NCI-H345 treated with DMSO at 0.1 percent for 48 hours (cell line): Measurements from ENCODE around the gene EVC.
"Not testable (repeated sequence)": the region's sequence is repeated elsewhere in the genome, so short reads cannot be mapped to it uniquely, and the experiment has no call there.

ENCODE experiments used
- DNase-seq: peaks from one replicate; lab custom pipeline; 2025; ENCODE audit not compliant: unreplicated experiment; lab: John Stamatoyannopoulos, UW

Gene EVC

GRCh38 chr4:5836943-5837342, 125.9 kb downstream of the EVC start:
- no peak for DNase-seq

- not testable (repeated sequence) for DNase-seq
These were observed 126.5 kb downstream of the EVC start for GRCh38 chr4:5837483-5837882.

DNA sequence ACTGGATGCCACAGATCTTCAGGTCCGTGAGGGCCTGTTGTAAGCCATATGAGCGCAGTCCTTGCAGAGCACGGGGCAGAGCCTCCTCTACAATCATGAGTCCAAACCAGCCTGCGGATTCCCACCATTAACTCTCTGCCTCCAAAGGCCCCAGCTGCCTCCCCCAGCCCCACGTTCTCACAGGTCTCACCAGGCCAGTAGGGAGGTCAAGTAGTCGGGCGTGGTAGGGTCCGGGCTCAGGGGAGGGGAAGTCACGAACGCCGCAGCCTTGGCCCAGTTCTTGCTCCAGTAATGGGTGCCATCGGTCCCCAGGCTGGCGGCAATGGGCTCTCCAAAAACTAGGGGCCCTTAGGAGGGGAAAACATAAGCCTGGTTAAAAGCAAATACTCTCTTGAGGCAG, 128.3 kb downstream of the EVC start:
- DNase-seq, result no peak

- no peak for DNase-seq
These were observed 129.0 kb downstream of the EVC start for GRCh38 chr4:5839751-5840674.

DNA sequence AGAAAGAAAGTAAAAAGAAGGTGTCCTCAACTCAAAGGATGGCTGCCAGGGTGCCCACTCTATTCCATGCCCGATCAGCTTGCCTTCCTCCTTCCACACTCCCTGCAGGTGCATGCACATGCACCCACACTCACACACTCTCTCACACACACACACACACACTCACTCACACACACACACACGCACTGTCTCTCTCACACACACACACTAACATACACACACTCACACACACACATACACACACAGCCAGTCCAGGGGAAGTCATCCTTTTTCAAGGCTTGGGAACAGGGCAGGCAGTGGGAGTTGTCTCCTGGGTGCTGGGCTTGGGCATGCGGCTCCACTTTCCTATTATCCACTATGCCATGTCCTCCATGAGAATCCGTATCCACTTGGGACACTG, 131.5 kb downstream of the EVC start:
- DNase-seq, result no peak

DNA sequence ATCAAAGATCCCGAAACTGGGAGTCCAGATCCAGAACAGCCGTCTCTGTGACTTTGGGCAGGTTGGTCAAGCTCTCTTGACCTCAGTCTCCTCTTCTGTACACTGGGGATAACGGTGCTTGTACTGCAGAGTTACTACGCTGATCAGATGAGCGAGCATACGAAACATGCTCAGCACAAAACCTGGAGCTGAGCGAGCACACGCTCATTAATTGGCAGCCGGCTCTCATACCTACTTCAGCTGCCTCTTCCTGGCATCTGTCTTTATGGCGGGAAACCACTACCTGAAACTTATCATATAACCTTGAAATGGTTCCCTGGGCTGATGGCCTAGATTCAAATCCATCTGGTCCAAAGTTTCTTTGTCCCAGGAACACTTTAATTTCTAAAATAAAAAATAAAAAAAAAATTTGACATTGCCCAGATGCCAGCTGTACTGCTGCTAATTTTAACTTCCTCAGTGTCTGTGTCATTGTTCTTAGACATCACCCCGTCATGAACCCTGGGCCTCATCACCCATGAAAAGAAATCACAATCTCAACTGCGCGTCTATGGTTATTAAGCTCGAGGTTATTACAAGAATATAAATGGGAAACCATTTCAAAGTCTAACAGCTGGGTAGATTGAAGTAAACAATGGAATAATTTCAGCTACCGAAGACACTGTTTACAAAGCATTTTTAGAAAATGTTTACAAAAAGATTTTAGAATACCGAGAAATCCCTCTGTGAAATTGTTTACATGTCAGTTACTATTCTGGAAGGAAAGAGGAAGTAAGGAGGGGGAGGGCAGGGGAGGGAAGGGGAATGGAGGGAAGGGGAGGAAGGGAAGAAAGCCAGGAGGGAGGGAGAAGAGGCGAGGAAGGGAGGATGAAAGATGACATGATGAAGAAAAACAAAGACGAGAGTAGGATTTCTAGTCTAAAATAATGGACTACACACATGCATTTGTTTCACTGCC, 132.9 kb downstream of the EVC start:
- no peak for DNase-seq

DNA sequence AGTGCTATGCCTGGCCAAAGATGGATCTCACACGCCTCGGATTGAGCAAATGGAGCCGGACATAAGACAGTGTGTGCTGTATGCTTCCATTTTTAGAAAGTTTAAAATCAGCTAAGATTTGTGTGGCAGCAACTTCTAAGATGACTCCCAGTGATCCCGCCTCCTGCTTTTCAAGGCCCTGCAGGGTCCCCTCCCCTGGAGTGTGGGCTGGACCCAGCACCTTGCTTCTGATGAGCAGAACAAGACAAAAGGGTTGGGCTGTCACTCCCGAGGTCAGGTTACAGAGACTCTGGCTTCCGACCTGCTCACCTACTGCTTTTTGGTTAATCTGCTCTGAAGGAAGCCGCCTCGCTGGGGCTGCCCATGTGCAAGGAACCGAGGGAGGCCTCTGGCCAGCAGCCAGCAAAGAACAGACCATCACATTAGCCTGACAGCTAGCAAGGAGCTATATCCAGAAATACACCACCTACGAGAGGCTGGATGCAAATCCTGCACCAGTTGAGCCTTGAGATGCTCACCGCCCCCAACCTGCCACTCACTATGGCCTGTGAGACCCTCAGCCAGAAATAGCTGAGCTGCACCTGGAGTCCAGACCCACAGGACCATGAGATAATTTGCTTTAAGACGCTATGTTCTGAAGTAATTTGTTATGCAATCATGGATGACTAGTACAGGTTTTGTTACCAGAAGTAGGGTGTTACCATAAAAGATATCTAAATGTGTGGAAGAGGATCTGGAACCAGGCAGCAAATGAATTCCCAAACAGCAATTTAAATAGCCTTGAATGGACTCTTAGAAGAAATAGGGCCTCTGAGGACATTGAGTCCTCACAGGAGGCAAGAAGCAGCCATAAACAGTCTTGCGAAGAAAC, 134.3 kb downstream of the EVC start:
- no peak for DNase-seq

DNA sequence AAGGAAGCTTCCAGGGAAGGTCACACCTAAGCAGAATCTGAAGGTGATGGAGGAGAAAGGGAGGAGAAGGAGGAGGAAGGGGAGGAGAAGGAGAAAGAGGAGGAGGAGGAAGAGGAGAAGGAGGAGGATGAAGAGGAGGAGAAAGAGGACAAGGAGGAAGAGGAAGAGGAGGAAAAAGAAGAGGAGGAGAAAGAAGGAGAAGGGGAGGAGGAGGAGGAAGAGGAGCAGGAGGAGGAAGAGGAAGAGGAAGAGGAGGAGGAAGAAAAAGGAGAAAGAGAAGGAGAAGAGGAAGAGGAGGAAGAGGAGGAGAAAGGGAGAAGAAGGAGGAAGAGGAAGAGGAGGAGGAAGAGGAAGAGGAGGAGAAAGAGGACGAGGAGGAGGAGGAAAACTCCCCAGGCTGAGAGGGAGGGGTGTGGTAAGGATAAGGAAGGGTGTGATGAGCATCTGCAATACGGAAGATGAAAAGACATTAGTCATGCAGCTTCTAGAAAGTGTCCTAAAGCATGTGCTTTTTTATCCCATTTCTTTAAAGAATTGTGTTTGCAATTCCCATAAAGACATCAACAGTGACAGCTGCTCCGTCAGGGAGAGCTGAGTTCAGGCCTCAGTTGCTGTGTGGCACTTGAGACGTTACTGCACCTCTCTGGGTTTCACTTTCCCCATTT, 140.8 kb downstream of the EVC start:
- DNase-seq, result no peak

- DNase-seq, result no peak
These were observed 141.7 kb downstream of the EVC start for GRCh38 chr4:5852523-5853202.

- no peak for DNase-seq
These were observed 143.9 kb downstream of the EVC start for GRCh38 chr4:5854929-5855328.

- DNase-seq, result not testable (repeated sequence)
These were observed 145.4 kb downstream of the EVC start for GRCh38 chr4:5856362-5856761.

DNA sequence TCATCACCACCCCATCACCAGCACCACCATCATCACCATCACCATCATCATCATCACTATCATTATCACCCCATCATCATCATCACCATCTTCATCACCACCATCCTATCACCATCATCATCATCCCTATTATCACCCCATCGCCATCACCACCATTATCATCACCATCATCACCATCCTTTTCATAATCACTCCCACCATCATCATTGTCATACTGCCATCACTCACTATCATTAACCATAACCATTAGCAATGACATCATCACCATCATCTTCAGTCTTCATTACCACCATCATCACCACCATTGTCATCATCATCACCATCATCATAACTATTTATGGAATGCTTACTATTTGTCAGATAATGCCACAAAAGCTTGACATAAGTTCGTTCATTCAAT, 146.2 kb downstream of the EVC start:
- DNase-seq, result no peak

DNA sequence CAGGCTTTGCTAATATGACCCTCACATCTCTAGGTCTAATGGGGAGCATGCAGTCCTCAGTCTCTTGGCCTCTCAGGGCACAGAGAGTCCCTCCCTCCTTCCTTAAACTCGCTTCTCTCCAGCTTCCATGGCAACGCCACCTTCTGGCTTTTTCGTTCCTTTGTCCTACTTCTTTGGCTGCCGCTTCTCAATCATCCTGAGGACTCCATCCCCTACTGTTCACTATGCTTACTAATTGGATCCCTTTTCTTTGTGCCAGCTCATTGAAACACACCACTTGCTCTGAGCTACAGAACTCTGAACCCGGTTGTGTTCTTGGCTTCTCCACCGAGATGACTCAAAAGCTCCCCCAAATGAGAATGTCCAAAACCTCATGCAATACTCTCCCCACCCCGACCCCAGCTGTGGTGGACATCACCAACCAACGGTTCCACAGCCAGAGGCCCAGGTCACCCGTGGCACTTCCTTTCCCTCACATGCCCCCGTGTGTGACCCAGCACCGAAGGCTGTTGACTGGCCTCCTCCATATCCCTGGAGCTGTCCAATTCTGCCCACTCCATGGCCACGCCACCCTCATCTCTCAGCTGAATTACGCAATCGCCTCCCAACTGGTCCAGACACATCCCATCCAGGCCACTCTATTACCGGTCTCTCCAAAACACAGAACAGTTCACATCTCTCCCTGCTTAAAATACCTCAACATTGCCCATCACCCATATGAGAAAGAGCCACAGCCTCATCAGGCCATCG, 147.2 kb downstream of the EVC start:
- no peak for DNase-seq

DNA sequence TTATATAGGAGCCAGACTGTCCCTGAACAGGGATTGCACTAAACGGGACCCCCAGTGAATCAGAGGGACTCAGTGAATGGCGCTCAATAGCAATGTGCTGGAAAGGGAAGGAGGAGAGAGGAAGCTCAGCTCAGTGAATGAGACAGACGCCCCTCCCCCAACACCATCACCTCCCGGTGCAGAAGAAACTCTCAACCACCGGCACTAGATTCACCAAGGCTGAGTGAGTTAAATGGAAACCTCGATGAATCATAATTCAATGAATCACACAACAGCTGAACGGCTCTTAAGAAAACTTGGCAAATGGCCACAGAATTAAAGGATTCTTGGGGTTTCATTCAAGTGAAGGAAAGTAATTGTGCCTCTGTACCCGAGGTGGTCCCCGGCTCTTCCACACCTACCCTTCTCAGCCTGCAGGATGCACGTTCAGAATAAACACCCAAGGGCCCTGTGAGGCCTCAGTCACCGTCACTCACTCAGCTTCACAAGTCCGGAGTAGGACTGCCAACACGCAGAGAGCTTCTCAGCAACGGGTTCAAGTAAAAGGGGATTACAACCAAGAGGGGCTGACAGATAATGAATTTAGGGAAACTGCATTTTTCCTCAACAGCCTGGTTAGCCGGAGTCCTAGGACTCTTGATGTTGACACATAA, 152.6 kb downstream of the EVC start:
- no peak for DNase-seq
